Measurements from ENCODE around the gene CPSF2. TPM values are rescaled to one million over a fixed set of nuclear protein-coding genes. Genes with fewer than 3 reads are reported as not detected.

CPSF2 gene
- total RNA-seq, 2 donors from 2014 or later: 59.8 to 64.6 TPM

DNA sequence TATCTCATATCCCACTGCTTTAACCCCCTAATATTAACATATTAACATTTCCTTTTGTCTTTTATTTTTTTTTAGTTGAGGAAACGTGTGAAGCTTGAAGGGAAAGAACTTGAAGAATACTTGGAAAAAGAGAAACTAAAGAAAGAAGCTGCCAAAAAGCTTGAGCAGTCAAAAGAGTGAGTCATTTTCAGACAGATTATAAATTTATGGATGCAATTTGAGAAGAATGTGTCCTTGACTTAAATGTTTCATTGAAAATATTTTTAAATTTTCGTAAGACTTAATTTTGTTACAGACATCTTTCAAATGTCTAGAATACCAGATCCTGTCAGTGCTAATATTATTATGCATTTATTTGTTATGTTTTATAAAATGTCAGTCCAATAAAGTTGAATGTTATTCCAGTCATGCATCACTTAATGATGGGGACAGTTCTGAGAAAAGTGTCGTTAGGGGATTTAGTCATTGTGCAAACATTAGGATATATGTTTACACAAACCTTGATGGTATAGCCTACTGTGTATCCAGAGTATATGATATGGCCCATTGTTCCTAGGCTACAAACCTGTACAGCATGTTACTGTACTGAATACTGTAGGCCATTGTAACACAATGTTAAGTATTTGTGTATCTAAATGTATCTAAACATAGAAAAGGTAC is 32.6 kb downstream of the CPSF2 start:
- Histone ChIP-seq H3K36me3 (peaks cover 13% of the 10 kb centered on the region), H3K4me1 (no peaks in the 10 kb centered on the region), H3K4me3 (no peak overlapping the region), H3K9ac (ENCODE audit: low read depth in 2 of 2, low read length in 2 of 2) (no peak overlapping the region), H3K27ac (no peak overlapping the region), H3K27me3 (no peaks in the 10 kb centered on the region), H3K9me3 (no peaks in the 10 kb centered on the region)
- TF ChIP-seq, protein P1, sequence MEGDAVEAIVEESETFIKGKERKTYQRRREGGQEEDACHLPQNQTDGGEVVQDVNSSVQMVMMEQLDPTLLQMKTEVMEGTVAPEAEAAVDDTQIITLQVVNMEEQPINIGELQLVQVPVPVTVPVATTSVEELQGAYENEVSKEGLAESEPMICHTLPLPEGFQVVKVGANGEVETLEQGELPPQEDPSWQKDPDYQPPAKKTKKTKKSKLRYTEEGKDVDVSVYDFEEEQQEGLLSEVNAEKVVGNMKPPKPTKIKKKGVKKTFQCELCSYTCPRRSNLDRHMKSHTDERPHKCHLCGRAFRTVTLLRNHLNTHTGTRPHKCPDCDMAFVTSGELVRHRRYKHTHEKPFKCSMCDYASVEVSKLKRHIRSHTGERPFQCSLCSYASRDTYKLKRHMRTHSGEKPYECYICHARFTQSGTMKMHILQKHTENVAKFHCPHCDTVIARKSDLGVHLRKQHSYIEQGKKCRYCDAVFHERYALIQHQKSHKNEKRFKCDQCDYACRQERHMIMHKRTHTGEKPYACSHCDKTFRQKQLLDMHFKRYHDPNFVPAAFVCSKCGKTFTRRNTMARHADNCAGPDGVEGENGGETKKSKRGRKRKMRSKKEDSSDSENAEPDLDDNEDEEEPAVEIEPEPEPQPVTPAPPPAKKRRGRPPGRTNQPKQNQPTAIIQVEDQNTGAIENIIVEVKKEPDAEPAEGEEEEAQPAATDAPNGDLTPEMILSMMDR (IDR thresholded peaks at IDR 0.05): no peak
- intact Hi-C loops (cut with DNase I): no loop called here
- DNase-seq: no peak

DNA sequence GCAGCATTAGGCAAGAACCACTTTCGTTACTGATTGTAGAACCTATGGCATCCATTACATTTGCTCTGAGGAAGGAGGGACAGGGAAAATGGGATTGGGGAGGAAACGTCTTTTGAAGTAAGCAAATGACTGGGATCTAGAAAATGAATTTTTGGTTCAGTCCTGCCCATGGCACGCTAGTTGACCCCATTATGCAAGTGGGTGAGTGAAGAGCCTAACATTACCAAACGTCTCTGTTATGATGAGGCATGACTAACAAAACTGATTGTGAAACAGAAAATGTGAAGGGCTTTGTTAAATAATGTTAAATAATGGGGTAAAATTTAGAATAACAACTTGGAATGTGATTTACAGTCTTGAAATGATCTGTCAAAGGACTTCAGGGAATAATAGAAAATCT is 38.9 kb downstream of the CPSF2 start:
- no peak for DNase-seq

DNA sequence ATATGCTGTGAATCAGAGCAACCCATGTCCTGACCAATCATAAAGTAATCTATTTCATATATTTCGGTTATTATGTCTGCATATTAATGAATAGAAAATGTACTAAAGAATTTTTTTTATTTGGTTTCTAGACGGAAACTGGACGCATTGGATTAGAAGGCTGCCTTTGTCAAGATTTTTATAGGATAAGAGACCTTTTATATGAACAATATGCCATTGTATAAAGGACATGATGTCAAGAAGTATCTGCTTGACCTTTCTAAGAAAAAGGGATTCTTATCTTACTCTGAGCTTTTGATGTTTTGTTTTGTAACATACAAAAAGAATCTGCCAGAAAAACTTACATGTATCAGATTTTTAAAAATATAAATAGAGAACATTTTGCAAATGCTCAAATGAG is 39.8 kb downstream of the CPSF2 start:
- H3K27ac ChIP-seq: no peak overlapping the region
- H3K4me1 ChIP-seq: no peaks in the 10 kb centered on the region
- no peak for DNase-seq
- H3K27me3 ChIP-seq: no peaks in the 10 kb centered on the region
- intact Hi-C loops (cut with DNase I): no loop called here
- H3K9me3 ChIP-seq: no peaks in the 10 kb centered on the region
- TF ChIP-seq, protein P1 (IDR thresholded peaks at IDR 0.05): no peak
- H3K36me3 ChIP-seq: peaks cover 13% of the 10 kb centered on the region
- no peak overlapping the region for H3K9ac ChIP-seq (ENCODE audit: low read depth in 2 of 2, low read length in 2 of 2)
- H3K4me3 ChIP-seq: no peak overlapping the region

More for the DNA sequence above, 38.9 kb downstream of the CPSF2 start:
- H3K4me1 ChIP-seq: no peaks in the 10 kb centered on the region
- TF ChIP-seq, protein P1 (IDR thresholded peaks at IDR 0.05): no peak
- H3K4me3 ChIP-seq: no peak overlapping the region
- intact Hi-C loops (cut with DNase I): no loop called here
- peaks cover 13% of the 10 kb centered on the region for H3K36me3 ChIP-seq
- no peak overlapping the region for H3K27ac ChIP-seq
- H3K9me3 ChIP-seq: no peaks in the 10 kb centered on the region
- no peaks in the 10 kb centered on the region for H3K27me3 ChIP-seq
- no peak overlapping the region for H3K9ac ChIP-seq (ENCODE audit: low read depth in 2 of 2, low read length in 2 of 2)

DNA sequence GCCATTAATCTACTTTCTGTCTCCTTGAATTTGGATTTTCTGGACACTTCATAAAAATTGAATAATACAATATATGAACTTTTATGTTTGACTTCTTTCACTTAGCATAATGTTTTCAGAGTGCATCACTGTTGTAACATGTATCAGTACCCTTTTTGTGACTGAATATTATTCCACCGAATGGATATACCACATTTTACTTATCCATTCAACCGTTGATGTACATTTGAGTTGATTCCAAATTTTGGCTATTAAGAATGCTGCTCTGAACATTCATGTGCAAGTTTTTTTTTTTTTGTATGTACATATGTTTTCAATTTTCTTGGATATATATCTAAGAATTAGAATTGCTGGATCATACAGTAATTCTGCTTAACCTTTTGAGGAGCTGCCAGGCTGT is 43.2 kb downstream of the CPSF2 start:
- Histone ChIP-seq H3K27me3 (no peaks in the 10 kb centered on the region), H3K4me1 (no peaks in the 10 kb centered on the region), H3K4me3 (no peak overlapping the region), H3K9me3 (no peaks in the 10 kb centered on the region), H3K36me3 (no peaks in the 10 kb centered on the region), H3K27ac (no peak overlapping the region), H3K9ac (ENCODE audit: low read depth in 2 of 2, low read length in 2 of 2) (no peak overlapping the region)
- intact Hi-C loops (cut with DNase I): no loop called here
- DNase-seq: no peak
- TF ChIP-seq, protein P1 (IDR thresholded peaks at IDR 0.05): no peak

DNA sequence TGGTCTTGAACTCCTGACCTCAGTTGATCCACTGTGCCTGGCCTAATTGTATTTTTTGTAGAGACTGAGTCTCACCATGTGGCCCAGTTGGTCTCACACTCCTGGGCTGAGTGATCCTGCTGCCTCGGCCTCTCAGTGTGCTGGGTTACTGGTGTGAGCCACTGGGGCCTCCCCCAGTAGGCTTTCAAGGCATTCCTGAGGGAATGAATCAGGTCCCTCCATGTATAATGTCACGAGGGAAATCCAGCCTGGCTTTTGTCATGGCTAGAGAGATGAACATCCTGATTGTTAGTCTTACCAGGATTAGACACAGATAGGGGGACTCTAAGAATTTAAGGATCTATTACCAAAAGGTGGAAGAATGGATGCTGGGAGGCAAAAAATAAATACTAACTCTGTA is 51.9 kb downstream of the CPSF2 start:
- DNase-seq: no peak
- intact Hi-C loops (cut with DNase I): no loop called here
- no peak overlapping the region for H3K4me3 ChIP-seq

More for the DNA sequence above, 51.9 kb downstream of the CPSF2 start:
- no peaks in the 10 kb centered on the region for H3K27me3 ChIP-seq
- TF ChIP-seq, protein P1 (IDR thresholded peaks at IDR 0.05): no peak
- no peaks in the 10 kb centered on the region for H3K4me1 ChIP-seq
- H3K27ac ChIP-seq: no peak overlapping the region
- H3K36me3 ChIP-seq: no peaks in the 10 kb centered on the region
- H3K9me3 ChIP-seq: no peaks in the 10 kb centered on the region
- no peak overlapping the region for H3K9ac ChIP-seq (ENCODE audit: low read depth in 2 of 2, low read length in 2 of 2)
